Measurements from ENCODE around the gene RASL12. TPM values are rescaled to one million over a fixed set of nuclear protein-coding genes. Genes with fewer than 3 reads are reported as not detected.

The RASL12 gene
- total RNA-seq, 3 donors from 2014 or later (not counting 1 experiment from before 2014, with no cell fraction given) = not detected

- Histone ChIP-seq H3K27me3 (ENCODE audit: control insufficient read depth, insufficient read depth, low read length) (peaks cover 12% of the 10 kb centered on the region), H3K27ac (ENCODE audit: low read length) (no peak overlapping the region), H3K36me3 (ENCODE audit: control insufficient read depth, insufficient read depth, low read length) (no peaks in the 10 kb centered on the region), H3K4me3 (ENCODE audit: low read length) (no peak overlapping the region), H3K4me1 (ENCODE audit: control insufficient read depth, insufficient read depth, low read length) (peaks cover 5% of the 10 kb centered on the region), H3K9me3 (ENCODE audit: control insufficient read depth, insufficient read depth, low read length) (no peaks in the 10 kb centered on the region)
- intact Hi-C loops (cut with micrococcal nuclease) = no loop called here
- Mint-ChIP-seq H3K27me3 (ENCODE audit: low read depth in 2 of 2) (peaks cover 19 to 24% of the 10 kb centered on the region in 2 donors), H3K36me3 (no peaks in the 10 kb centered on the region), H3K4me1 (peaks cover 0 to 12% of the 10 kb centered on the region in 2 donors), H3K9me3 (no peaks in the 10 kb centered on the region), H3K27ac (no peak overlapping the region), H3K4me3 (no peak overlapping the region)
- ATAC-seq = no peak
- no peak for TF ChIP-seq CTCF (IDR thresholded peaks at IDR 0.05)
- WGBS (ENCODE audit: insufficient coverage) = 74% methylated on average over 5 of the region's 5 CpGs
- DNase-seq = no peak
These were observed 2.2 kb upstream of the RASL12 start for GRCh38 chr15:65069779-65070546.

GRCh38 chr15:65069179-65069578 is 1.4 kb upstream of the RASL12 start:
- peaks cover 5% of the 10 kb centered on the region for H3K4me1 ChIP-seq (ENCODE audit: control insufficient read depth, insufficient read depth, low read length)
- intact Hi-C loops (cut with micrococcal nuclease) = no loop called here
- peaks cover 0 to 12% of the 10 kb centered on the region in 2 donors for H3K4me1 Mint-ChIP-seq
- H3K27me3 ChIP-seq (ENCODE audit: control insufficient read depth, insufficient read depth, low read length) = peaks cover 12% of the 10 kb centered on the region
- no peak for TF ChIP-seq CTCF (IDR thresholded peaks at IDR 0.05)
- ATAC-seq (no peak), DNase-seq (no peak)
- peaks cover 20 to 24% of the 10 kb centered on the region in 2 donors for H3K27me3 Mint-ChIP-seq (ENCODE audit: low read depth in 2 of 2)
- no peak overlapping the region for H3K27ac Mint-ChIP-seq
- H3K36me3 ChIP-seq (ENCODE audit: control insufficient read depth, insufficient read depth, low read length) = no peaks in the 10 kb centered on the region
- no peaks in the 10 kb centered on the region for H3K9me3 ChIP-seq (ENCODE audit: control insufficient read depth, insufficient read depth, low read length)
- no peak overlapping the region for H3K4me3 Mint-ChIP-seq
- H3K9me3 Mint-ChIP-seq = no peaks in the 10 kb centered on the region
- WGBS (ENCODE audit: insufficient coverage) = 80% methylated on average over 1 of the region's 1 CpG
- no peaks in the 10 kb centered on the region for H3K36me3 Mint-ChIP-seq
- no peak overlapping the region for H3K4me3 ChIP-seq (ENCODE audit: low read length)
- no peak overlapping the region for H3K27ac ChIP-seq (ENCODE audit: low read length)

- no peak for DNase-seq
- H3K9me3 Mint-ChIP-seq = no peaks in the 10 kb centered on the region
- no peak overlapping the region for H3K27ac Mint-ChIP-seq
- no peak for TF ChIP-seq CTCF (IDR thresholded peaks at IDR 0.05)
- H3K4me1 Mint-ChIP-seq = peaks cover 0 to 12% of the 10 kb centered on the region in 2 donors
- intact Hi-C loops (cut with micrococcal nuclease) = no loop called here
- no peak for ATAC-seq
- peaks cover 5% of the 10 kb centered on the region for H3K4me1 ChIP-seq (ENCODE audit: control insufficient read depth, insufficient read depth, low read length)
- H3K27ac ChIP-seq (ENCODE audit: low read length) = no peak overlapping the region
- peaks cover 25 to 27% of the 10 kb centered on the region in 2 donors for H3K27me3 Mint-ChIP-seq (ENCODE audit: low read depth in 2 of 2)
- no peaks in the 10 kb centered on the region for H3K36me3 Mint-ChIP-seq
- H3K27me3 ChIP-seq (ENCODE audit: control insufficient read depth, insufficient read depth, low read length) = peaks cover 12% of the 10 kb centered on the region
- H3K4me3 ChIP-seq (ENCODE audit: low read length) = no peak overlapping the region
- WGBS (ENCODE audit: insufficient coverage) = 94% methylated on average over 3 of the region's 3 CpGs
- peak overlapping the region; percentile 40 for H3K4me3 Mint-ChIP-seq
- no peaks in the 10 kb centered on the region for H3K36me3 ChIP-seq (ENCODE audit: control insufficient read depth, insufficient read depth, low read length)
- H3K9me3 ChIP-seq (ENCODE audit: control insufficient read depth, insufficient read depth, low read length) = no peaks in the 10 kb centered on the region
These were observed 605 bp upstream of the RASL12 start for GRCh38 chr15:65068403-65068788.

- no peak for TF ChIP-seq CTCF (IDR thresholded peaks at IDR 0.05)
- Histone ChIP-seq H3K4me3 (ENCODE audit: low read length) (no peak overlapping the region), H3K4me1 (ENCODE audit: control insufficient read depth, insufficient read depth, low read length) (peaks cover 5% of the 10 kb centered on the region), H3K36me3 (ENCODE audit: control insufficient read depth, insufficient read depth, low read length) (no peaks in the 10 kb centered on the region), H3K27me3 (ENCODE audit: control insufficient read depth, insufficient read depth, low read length) (peaks cover 12% of the 10 kb centered on the region), H3K27ac (ENCODE audit: low read length) (no peak overlapping the region), H3K9me3 (ENCODE audit: control insufficient read depth, insufficient read depth, low read length) (no peaks in the 10 kb centered on the region)
- ATAC-seq = no peak
- DNase-seq = no peak
- Mint-ChIP-seq H3K27ac (no peak overlapping the region), H3K9me3 (no peaks in the 10 kb centered on the region), H3K36me3 (no peaks in the 10 kb centered on the region), H3K4me1 (peaks cover 0 to 12% of the 10 kb centered on the region in 2 donors), H3K27me3 (ENCODE audit: low read depth in 2 of 2) (peaks cover 27 to 31% of the 10 kb centered on the region in 2 donors), H3K4me3 (no peak overlapping the region)
- intact Hi-C loops (cut with micrococcal nuclease) = no loop called here
- 41% methylated on average over 8 of the region's 8 CpGs for WGBS (ENCODE audit: insufficient coverage)
These were observed 510 bp downstream of the RASL12 start for GRCh38 chr15:65067317-65067644.
